Measurements from ENCODE around the gene MAML3. TPM values are rescaled to one million over a fixed set of nuclear protein-coding genes. Genes with fewer than 3 reads are reported as not detected.

The MAML3 gene
- total RNA-seq, 2 donors from 2014 or later, result 9.3 to 10.1 TPM

DNA sequence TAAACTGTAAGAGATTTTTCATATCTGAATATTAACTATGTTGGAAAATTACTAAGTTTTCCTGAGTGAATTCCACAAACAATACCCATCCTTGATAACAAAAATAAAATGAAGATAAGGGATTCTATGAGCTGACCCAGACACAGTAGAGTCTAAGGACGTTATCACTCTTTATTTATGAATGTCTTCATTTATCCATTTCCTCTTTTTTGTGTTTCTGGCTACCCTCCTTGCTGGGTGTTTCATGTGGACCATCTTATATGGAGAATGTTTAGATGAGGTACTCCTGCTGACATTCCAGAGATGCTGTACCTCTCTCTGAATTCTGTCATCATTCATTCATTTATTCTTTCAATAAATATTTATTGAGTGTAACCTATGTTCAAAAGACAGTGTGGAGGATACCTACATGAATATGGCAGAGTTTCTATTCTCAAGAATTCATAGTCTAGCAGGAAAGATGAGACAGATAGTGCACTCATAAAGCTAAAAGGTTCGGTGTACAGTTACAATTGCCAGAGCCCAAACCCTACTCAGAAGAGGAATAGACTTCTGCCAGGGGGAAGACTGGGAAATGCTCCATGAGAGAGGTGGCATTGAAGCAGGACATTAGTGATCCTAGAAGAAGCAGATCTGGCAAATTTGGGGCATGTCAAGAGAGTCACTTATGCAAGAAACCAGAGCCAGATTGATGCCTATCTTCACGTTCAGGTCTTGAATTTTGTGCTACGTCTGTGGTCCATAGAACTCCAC, 195.8 kb downstream of the MAML3 start:
- Histone ChIP-seq H3K36me3 (no peaks in the 10 kb centered on the region), H3K9me3 (no peaks in the 10 kb centered on the region), H3K27ac (no peak overlapping the region), H3K9ac (ENCODE audit: low read depth in 2 of 2, low read length in 2 of 2) (no peak overlapping the region), H3K4me3 (no peak overlapping the region), H3K4me1 (no peaks in the 10 kb centered on the region), H3K27me3 (no peaks in the 10 kb centered on the region)
- TF ChIP-seq, protein P1, sequence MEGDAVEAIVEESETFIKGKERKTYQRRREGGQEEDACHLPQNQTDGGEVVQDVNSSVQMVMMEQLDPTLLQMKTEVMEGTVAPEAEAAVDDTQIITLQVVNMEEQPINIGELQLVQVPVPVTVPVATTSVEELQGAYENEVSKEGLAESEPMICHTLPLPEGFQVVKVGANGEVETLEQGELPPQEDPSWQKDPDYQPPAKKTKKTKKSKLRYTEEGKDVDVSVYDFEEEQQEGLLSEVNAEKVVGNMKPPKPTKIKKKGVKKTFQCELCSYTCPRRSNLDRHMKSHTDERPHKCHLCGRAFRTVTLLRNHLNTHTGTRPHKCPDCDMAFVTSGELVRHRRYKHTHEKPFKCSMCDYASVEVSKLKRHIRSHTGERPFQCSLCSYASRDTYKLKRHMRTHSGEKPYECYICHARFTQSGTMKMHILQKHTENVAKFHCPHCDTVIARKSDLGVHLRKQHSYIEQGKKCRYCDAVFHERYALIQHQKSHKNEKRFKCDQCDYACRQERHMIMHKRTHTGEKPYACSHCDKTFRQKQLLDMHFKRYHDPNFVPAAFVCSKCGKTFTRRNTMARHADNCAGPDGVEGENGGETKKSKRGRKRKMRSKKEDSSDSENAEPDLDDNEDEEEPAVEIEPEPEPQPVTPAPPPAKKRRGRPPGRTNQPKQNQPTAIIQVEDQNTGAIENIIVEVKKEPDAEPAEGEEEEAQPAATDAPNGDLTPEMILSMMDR (IDR thresholded peaks at IDR 0.05), result no peak
- DNase-seq, result no peak
- intact Hi-C loops (cut with DNase I), result no loop called here

DNA sequence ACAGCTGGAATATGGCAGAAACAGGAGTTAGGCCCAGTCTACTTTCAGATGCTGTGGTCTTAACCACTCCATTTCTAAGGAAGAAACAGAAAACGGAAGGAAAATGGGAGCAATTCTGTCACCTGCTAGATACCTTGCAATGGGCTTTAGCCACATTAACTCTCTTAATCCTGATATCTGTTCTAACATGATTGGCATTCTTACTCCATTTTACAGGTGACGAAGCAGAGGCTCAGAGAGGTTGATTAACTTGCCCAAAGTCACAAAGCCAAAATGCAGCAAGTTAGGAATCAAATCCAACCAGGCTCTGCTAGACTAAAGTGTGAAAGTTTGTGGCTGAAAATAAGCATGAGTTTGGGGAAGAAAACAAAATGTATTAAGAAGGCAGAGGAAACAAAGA, 196.9 kb downstream of the MAML3 start:
- H3K36me3 ChIP-seq, result no peaks in the 10 kb centered on the region
- H3K9me3 ChIP-seq, result no peaks in the 10 kb centered on the region
- intact Hi-C loops (cut with DNase I), result no loop called here
- DNase-seq, result no peak
- H3K4me1 ChIP-seq, result no peaks in the 10 kb centered on the region
- TF ChIP-seq, protein P1 (IDR thresholded peaks at IDR 0.05), result no peak
- no peaks in the 10 kb centered on the region for H3K27me3 ChIP-seq
- H3K4me3 ChIP-seq, result no peak overlapping the region
- H3K27ac ChIP-seq, result no peak overlapping the region
- H3K9ac ChIP-seq (ENCODE audit: low read depth in 2 of 2, low read length in 2 of 2), result no peak overlapping the region

DNA sequence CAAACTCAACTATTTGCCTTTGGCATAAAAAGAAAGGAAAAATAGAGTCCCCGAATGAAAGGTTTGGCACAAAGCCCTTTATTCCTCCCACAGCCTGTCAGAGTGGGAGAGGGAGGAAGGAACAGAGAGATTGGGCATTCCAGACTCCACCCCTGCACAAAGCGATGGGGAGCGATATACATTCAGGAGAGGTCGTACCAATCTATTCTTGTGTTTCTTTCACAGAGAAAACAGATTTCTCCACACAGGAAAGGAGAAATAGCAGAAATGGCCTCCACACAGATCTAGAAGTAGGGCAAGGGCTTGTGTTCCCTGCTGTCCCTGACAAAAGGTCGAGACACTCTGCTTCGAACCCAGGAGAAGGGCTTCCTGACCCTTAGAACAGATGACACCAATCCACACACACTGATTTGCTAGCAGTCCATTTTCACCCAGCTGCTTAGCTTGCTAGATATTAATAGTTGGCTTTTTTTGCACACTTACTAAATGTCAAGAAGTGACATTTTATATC, 197.4 kb downstream of the MAML3 start:
- Histone ChIP-seq H3K4me1 (no peaks in the 10 kb centered on the region), H3K4me3 (no peak overlapping the region), H3K9ac (ENCODE audit: low read depth in 2 of 2, low read length in 2 of 2) (no peak overlapping the region), H3K9me3 (no peaks in the 10 kb centered on the region), H3K27ac (no peak overlapping the region), H3K36me3 (no peaks in the 10 kb centered on the region), H3K27me3 (no peaks in the 10 kb centered on the region)
- intact Hi-C loops (cut with DNase I), result no loop called here
- TF ChIP-seq, protein P1 (IDR thresholded peaks at IDR 0.05), result no peak
- DNase-seq, result no peak

DNA sequence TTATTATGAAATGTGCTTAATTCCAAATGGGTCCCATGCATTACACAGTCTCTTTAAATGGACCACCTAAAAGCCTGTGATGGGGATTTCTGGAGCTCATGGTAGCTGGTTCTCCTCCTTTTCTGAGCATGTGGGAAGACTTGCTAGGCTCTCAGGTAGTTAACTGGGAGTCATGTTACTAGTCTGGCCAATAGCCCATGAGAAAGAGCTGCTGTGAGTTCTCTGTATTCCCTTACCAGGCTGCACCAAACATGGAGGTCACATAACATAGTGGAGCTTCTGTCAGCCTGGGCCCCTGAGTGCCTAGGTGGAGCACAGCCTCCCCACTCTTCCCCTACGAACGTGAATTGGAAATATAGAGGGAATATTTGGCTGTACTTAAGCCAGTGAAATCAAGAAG, 198.4 kb downstream of the MAML3 start:
- no peaks in the 10 kb centered on the region for H3K36me3 ChIP-seq
- TF ChIP-seq, protein P1 (IDR thresholded peaks at IDR 0.05), result no peak
- DNase-seq, result no peak
- H3K27me3 ChIP-seq, result no peaks in the 10 kb centered on the region
- intact Hi-C loops (cut with DNase I), result no loop called here
- no peak overlapping the region for H3K4me3 ChIP-seq
- no peak overlapping the region for H3K27ac ChIP-seq
- no peaks in the 10 kb centered on the region for H3K4me1 ChIP-seq
- no peaks in the 10 kb centered on the region for H3K9me3 ChIP-seq
- H3K9ac ChIP-seq (ENCODE audit: low read depth in 2 of 2, low read length in 2 of 2), result no peak overlapping the region

DNA sequence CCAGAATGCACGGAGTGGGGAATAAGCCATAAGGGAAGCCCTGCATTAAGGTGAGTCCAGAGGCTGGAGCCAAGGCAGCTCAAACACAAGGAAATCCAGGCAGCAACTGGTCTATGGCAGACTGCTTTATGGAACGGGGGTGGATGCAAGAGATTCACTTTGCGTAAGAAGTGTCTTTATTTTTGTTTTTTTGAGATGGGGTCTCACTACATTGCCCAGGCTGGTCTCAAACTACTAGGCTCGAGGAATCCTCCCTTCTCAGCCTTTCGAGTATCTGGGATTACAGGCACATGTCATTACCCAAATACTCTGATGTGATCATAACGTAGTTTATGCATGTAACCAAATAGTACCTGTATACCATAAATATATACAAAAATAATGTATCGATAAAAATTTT, 199.5 kb downstream of the MAML3 start:
- Histone ChIP-seq H3K4me3 (no peak overlapping the region), H3K27ac (no peak overlapping the region), H3K36me3 (no peaks in the 10 kb centered on the region), H3K27me3 (no peaks in the 10 kb centered on the region), H3K4me1 (no peaks in the 10 kb centered on the region), H3K9me3 (no peaks in the 10 kb centered on the region), H3K9ac (ENCODE audit: low read depth in 2 of 2, low read length in 2 of 2) (no peak overlapping the region)
- intact Hi-C loops (cut with DNase I), result no loop called here
- no peak for DNase-seq
- TF ChIP-seq, protein P1 (IDR thresholded peaks at IDR 0.05), result no peak
